ENCODE results near the gene CLBA1.

CLBA1 gene

DNA sequence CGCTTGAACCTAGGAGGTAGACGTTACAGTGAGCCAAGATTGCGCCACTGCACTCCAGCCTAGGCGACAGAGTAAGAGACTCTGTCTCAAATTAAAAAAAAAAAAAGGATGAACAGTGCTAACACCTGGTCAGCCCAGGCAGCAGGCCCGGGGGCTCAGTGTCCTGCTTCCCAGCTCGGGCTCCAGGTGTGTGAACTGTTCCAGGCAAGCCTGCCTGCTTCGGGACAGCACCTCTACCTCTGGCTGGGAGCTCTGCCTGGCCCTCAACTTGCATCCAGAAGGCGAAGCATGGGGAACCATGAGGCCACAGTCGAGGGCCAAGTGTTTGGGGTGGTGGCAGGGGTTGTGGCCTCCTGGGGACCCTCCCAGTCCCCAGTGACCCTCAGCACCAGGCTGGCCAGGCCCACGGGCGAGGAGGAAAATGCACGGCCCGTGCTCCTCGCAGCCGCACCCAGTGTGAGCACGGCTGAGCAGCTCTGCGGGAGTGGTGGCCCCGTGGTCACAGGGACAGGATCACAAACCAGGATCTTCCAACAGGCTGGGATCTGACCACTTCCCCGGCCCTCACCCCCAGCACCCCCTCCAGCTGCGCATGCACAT, 19.8 kb downstream of the CLBA1 start:
- DNase-seq (ENCODE audit: low read depth, low spot score): no peak

DNA sequence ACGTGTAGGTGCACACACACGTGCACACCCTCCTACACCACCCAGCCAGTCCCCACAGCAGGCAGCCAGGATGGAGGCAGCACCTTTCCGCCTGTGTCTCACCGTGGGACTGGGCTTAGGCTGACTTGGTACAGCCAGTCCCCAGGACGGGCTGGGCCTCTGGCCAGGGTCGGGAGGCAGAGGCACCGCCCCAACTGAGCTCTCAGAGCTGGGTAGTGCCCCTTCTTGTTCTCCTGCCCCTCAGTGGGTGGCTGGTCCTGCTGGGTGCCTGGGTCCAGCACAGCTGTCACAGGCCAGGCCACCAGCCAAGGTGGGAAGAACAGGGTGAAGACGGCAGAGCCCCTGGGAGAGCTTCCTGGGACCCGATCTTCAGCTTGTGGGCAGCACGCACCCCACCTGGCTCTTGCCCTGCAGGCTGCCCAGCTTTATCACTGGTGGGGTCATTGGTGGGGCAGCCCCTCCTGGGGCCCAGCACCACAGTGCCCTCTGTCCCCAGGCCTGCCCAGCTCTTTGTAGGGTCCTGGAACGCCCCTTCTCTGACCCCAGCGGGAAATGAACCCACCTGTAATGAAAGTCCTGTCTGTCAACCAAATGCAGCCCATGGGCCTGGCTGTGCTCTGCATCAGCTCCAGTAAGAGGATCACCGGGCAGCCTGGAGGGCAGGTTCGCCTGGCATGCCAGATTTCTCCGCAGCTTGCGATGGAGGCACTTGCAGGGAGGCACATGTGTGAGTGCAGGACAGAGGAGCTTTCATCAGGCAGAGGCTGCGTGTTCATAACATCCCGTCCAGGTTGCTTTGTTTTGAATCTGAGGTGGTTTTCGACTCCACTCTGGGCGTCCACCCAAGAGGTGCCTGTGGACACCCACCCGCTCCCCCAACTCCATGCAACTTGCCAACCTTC, 20.6 kb downstream of the CLBA1 start:
- DNase-seq (ENCODE audit: low read depth, low spot score): no peak

DNA sequence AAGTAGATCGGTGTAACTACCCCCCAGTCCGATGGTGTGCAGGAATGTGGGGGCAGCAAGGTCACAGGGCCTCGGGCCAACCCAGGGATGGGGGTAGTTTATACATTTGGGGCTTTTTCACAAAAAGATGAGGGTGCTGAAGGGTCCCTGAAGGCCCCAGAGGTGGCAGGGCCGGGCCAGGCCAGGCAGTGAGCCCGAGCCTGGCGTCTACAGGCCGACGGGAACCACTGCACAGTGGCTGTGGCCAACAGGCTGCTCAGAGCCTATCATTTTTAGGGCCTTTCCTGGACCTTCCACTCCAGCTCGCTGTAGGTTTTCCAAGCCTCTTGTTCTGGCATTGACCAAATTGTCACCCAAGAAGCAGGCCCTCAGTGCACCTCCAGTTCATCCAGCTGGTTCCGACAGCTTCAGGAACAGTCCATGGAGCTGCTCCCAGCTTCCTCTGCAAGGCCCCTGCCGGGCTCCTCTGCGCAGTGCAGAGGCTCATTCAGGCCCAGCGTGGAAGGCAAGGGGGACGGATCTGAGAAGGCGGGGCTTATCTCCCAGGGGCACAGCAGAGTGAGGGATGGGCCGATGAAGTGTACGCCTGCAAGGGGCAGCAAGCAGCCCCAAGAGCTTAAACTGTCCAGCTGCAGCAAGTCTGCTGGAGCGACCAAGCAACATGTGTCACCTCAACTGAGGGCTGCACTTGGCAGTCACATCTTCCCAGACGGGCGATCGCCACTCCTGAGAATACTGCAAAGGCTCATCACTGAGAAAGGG, 21.4 kb downstream of the CLBA1 start:
- no peak for DNase-seq (ENCODE audit: low read depth, low spot score)

DNA sequence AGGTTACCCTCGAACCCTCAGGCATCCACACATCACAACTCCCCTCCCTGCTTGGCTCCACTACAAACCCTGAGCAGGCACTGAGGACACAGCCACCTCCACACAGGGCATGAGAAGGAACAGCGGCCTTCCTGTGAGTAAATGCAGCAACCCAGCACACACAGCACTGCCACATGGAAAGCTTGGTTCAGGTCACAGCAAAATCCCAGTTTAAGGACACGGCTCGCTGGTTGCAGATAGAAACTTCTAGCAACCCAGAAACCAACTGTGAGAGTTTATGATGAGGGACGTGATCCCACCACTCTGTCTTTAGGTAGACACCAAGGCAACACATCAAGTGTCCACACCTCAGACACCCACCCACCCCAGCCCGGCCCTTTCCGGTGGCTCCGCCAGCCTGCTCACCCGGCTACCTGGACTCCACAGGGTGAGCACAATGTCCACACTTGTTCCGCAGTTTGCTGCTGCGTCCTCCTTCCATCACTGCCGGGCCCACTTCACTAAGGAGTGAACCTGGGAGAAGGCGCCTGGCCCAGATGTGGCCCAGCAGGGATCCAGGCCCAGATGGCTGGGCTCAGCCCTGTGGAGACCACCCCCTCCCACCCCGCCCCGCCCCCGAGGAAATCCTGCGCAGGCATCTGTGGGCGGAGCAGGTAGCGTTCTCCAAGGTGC, 22.1 kb downstream of the CLBA1 start:
- DNase-seq (ENCODE audit: low read depth, low spot score): no peak

DNA sequence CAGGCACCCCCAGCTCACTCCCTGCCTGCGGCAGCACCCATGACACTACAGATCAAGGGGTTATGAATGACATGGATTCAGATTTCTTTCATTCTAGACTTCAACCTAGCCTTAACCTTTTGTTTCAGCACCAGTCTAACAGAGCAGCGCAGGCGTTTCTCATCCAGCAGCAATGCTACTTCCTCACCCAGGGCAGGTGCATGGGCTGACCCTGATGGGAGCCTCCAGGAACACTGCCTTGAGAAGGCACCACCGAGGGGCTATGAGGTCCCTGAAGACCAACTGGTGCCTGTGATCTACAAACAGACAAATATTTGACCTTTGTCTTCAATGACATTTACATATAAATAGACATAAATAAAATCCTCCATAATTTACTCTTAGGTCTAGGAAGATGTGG, 24.5 kb downstream of the CLBA1 start:
- DNase-seq (ENCODE audit: low read depth, low spot score): no peak

DNA sequence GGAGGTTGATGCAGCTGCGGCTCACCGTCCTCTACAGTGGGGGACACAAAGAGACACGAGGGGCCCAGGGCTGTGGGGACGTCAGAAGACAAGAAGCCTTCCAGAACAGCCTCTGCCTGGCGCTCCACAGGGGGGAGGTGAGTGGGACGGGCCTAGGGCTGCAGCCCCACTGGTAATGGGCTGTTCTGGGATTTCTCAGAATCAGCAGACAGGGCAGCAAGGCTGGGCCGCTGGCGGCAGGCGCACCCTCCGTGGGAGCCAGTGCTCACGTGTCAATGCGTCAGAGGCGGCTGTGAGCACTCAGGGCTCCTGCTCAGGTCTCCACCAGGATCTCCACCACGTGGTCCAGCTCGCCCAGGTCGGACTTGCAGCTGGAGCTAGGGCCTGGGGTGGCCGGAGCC, 25.3 kb downstream of the CLBA1 start:
- DNase-seq (ENCODE audit: low read depth, low spot score): no peak

DNA sequence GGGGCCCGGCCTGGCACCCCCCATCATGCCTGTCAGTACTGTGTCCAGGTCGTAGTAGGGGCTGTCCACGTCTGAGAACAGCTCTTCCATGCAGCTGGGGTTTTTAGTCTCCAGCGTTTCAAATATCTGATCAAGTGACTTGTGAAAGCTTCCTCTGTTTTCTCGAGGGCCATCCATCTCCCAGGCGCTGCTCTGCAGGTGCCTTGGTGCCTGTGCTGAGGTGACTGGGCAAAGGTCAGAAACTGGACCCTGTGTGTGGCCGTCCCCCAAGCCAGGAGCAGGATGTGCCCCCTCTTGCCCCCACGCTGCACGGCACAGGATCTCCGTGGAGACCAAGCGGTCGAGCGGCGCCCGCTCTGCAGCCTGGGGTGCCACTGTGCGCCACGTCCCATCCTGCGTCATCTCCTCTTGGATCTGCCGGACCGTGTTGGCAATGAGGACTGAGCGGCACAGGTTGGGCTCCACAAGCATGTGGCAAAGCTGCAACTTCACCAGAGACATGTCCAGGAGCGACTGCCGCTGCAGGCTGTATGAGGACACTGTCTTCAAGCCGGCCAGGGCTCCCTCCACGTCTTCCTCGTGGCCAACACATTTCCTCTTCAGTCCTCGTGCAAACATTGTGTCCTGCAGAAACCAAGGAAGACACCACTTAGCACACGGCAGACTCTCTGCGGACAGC, 25.9 kb downstream of the CLBA1 start:
- no peak for DNase-seq (ENCODE audit: low read depth, low spot score)

DNA sequence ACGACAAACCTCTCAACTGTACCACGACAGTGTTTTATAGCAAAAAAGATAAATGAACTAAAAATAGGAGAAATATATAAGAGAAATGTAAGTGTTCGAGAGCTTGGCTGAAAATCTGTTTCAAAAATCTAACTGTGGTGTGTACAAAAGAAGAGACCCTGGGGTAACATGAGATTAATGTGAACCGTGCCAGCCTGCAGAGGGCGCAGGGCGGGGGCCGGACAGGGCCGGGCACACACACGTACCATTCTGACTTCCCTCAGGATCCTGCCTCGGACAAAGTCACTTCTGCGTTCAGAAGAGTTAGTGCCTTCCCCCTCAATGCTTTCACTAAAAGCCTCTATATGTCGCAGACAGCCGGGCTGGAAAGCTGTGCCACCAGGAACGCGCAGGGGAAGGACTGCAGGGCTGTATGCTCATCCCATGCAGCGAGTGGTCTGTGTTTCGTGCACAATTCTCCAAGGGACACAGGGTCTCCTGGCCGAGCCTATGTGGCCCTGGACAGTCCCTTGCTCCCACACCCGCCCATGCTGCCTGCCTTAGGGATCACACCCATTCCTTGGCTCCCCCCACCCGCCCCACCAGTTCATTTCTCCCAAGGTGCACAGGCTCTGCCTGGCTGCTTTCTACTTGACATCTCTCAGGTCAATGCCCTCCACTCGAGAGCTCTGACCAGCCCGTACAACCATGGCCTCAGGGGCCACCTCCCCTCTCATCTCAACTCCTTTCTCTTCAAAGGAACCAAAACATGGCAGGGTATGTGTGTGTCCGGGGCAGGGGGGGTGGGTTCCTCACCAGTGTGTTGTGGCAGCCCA, 26.8 kb downstream of the CLBA1 start:
- no peak for DNase-seq (ENCODE audit: low read depth, low spot score)

DNA sequence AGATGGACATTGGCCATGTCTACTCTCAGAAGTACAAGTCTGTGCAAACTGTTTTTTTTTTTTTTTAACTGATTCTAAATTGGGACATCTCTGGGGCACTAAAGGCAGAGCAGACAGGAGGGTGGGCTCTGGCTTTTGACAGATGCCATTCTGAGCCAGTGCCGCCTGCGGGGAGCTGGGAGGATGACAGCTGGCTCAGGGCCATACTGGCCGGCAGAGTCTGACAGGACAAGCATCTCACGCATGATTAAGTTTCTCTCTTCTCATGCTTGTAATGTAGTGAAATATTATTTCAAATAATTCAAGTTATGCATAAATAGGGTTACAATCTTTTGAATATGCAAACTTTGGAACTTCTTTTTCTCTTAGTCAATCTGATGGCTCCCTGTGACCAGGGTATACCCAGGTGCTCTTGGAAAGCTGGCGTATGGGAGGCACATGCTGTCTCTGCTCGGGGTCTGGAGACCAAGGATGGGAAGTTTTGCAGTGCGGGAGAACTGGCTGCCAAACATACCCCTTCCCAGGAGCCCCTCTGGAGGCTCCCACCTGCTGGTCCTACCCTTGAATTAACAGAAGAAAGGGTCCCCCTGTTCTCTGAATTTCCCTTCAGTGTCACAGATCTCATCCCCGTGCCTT, 27.7 kb downstream of the CLBA1 start:
- no peak for DNase-seq (ENCODE audit: low read depth, low spot score)

DNA sequence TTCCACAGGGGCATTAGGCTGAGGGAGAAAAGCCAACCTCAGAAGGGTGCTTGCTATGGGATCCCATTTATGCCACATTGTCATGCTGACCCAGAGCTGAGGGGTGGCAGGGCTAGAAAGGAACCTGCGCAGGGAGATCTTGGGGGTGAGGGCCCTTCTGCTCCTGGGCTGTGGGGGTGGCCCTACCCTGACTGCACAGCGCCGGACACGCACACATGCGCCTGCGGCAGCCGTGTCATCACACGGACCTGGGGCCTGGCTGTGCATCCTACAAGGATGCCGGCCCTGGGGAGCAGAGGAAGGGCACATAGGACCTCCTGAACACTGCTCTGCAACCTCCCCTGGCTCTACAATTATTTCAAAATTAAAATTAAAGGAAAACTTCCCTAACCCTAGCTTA, 28.4 kb downstream of the CLBA1 start:
- DNase-seq (ENCODE audit: low read depth, low spot score): no peak

DNA sequence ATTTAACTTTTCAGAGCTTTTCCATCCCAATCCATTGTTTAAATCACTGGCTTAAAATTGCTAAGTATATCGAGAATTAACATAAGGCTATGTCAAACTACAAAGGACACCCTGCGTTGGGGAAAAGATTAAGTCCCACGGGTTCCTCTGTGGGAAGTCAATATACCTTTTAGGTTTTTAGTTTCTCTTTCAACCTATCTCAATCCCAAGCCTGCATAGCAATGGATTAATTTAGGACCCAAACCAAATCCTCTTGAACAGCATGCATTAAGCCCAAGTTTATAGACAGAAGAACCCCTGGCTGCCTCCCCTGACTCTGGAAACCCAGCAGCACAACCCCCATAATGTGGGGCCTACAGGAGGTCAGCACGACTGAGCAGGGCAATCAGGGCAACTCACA, 29.0 kb downstream of the CLBA1 start:
- DNase-seq (ENCODE audit: low read depth, low spot score): no peak

DNA sequence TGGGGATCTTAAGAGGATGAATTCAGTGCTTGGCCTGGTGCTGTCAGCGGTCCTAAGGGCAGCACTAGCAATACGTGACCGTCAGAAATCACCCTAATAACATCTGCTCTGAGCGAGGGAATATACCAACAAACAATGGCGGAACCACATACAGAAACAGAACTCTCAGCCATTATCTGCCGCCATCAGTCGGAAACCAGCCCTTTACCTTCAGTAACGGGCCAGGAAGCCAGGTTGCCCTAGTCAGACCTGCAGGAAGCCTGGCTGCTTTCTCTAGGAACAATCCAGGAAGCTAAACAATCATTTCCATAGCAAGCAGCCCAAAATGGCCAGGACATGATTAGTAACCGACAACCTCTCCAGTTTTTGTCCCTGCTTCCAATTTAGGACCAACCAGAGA, 29.7 kb downstream of the CLBA1 start:
- DNase-seq (ENCODE audit: low read depth, low spot score): no peak

DNA sequence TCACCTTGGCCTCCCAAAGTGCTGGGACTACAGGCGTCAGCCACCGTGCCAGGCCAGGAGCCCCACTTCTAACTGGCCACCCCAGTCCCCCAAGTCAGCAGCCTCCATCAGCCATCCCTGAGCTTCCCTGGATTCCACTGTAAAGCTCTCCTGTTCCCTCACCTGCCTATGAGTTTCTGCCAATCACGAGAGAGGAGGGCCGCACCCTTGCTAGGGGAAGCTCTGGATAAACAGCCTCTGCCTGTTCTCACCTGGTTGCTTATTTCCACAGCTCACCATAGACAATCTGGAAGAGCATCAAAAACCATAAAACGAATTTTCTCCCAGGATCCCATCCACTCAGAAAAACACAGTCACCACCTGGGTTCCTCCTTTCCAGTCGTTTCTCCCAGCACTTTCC, 30.3 kb downstream of the CLBA1 start:
- DNase-seq (ENCODE audit: low read depth, low spot score): no peak

DNA sequence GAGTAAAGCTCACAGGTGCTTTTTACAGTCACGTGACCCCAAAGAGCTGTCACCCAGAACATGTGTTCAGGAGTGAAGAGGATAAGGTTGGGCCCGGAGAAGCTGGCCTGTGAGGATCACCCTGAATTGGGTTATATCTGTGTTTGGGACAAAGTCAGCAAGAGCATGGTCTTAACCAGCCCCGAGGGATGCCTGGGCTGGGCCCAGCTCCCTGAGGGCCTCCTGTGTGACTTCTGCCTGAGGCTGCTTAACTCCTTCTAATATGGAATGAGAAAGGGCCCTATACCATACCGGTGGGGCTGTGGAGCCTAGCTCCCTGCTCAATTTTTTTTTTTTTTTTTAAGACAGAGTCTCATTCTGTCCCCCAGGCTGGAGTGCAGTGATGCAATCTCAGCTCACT, 32.8 kb downstream of the CLBA1 start:
- no peak for DNase-seq (ENCODE audit: low read depth, low spot score)

DNA sequence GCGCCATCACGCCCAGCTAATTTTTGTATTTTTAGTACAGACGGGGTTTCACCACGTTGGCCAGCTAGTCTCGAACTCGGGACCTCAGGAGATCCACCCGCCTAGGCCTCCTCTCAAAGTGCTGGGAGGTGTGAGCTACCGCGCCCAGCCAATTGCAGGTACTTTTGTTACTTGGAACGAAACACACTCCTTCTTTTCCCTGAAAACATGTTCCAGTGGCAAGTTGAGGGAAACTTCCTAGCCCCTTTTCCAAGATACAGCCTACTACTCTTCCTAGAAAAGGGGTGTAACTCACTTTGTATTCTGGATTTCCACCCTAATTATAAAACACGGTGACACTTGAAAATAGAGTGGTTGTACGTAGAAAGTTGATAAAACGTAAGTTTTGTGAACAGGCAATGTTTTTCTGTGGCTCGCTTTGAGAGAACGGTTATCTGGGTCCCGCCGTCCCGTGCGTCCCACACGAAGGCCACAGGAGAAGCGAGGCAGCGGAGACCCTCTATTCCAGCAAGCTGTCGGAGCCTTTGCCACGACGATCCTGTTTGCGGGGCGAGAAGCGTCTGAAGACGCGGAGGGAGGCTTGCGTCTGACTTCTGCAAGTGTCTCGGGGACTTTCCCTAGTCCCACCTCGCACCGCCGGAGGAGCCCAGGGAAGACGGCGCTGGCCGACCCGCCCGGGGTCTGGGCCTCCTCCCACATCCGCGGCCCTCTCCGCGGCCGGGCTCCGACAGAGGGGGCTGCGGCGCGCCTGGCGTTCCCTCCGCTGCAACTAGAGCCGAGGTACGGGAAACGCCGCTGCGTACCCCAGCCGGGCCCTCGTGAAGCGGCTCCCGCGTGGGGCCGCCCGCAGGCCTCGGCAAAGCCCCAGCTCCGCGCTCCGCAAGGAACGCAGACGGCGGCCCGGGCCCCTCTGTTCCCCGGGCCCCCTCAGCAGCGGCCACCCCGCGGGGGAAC, 34.5 kb downstream of the CLBA1 start:
- peak; percentile 32 for DNase-seq (ENCODE audit: low read depth, low spot score)

DNA sequence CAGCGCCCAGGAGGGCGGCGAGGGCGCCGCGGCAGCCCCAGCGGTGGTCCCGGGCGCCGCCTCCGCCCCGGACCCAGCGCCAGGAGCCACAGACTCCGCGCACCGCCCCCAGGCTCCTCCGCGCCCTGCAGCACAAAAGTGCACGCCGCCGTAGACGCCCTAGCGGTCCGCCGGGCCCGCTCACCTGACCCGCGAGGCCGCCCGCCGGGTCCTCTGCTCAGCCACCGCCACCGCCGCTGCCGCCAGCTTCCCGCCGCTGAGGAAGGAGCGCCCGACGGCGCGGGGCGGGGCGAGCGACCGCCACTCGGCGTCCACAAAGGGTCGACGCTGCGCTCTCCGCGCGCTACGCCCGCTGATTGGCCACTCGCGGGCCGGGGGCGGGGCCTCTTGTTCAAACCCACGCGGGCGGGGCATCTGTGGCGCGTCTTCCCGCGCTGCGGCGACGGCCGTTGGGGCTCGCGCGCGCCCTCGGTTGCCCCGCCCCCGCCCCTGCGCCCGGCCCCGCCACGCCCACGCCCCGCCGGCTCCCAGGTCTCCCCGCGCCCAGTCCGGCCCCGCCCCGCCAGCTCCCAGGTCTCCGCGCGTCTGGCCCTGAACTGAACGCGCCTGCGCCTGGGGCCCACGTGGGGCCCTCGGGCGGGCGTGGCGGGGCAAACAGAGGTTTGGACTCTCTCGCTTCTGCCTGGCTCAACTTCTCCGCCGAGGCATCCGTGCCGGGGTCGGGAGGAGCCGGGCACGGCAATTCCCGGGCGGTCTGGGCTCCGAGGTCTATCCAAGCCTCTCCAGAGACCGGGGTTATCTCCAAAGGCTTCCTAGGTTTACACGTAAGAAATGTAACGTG, 35.4 kb downstream of the CLBA1 start, which contains the start of gene CDCA4:
Gene CDCA4, minus strand, starts transcription at position 269 of the 841 bp plus-strand sequence. CDS start 9,154 bp downstream, outside the sequence.
- peak; percentile 97 for DNase-seq (ENCODE audit: low read depth, low spot score)

DNA sequence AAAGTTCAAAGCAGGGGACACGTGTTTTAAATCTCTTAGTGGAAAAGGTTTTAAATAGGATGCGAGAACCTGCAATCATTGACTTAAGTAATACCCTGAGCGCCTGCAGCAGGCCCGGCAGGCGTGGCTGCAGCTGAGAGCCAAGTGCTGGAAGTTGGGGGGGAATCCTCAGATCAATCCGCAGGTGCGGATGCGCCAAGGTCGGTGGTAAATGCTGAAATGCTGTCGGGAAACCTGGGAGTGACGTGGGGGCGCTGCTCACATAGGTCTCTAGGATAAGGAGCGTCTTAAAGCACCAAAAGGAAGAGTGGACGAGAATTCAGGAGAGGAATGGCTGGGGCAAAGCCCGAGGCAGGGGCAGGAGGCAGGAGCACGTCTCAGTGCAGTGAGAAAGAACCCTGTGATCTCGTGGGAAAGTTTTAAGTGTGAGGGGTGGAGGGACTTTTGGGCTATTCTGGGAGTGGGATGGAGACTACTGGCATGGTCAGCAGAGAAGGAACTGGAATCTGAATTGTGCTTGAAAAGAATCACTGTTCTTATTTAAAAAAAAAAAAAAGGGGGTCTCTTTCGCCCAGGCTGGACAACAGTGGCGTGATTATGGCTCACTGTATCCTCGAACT, 36.2 kb downstream of the CLBA1 start:
- DNase-seq (ENCODE audit: low read depth, low spot score): no peak
